GM21619 (cell line): ENCODE measurements around the gene NSA2.

Experiments
- ATAC-seq: cut with Tn5 transposase; IDR thresholded peaks from one replicate; pipeline ENCODE4 v1.9.1; 2021; ENCODE audit not compliant: unreplicated experiment

Gene NSA2

DNA sequence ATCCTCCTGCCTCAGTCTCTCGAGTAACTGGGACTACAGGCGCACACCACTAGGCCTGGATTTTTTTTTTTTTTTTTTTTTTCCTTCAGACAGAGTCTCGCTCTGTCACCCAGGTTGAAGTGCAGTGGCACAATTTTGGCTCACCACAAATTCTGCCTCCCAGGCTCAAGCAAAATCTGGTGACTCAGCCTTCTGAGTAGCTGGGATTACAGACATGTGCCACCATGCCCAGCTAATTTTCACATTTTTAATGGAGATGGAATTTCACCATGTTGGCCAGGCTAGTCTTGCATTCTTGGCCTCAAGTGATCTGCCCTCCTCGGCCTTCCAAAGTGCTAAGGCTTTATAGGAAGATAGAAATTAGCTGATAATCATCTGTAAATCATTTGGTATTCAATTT lies 43.9 kb downstream of the NSA2 start:
- ATAC-seq: no peak

GRCh38 chr5:74816875-74817274 lies 49.8 kb downstream of the NSA2 start:
- no peak for ATAC-seq

DNA sequence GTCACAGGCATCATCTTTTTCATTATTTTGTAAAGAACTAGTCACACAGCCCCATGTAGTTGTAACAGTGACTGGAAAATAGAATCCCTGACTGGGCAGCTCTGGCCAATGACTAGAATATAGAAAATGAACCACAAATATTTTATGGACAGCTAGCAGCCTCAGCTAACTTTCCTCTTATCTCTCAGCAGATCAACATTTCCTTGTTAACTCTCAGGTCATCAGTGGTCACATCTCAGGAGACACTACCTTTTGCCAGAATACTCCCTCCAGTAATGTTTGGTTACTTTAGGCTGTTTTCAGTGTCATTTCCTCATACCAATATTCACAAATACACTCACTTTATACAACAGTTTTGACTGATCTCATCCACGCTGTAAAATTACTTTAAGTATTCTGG lies 55.2 kb downstream of the NSA2 start:
- ATAC-seq: no peak

GRCh38 chr5:74829413-74829812 lies 62.4 kb downstream of the NSA2 start:
- no peak for ATAC-seq
